ENCODE data around the gene KIFC3. TPM values are rescaled to one million over a fixed set of nuclear protein-coding genes. Genes with fewer than 3 reads are reported as not detected.
"Not testable (repeated sequence)": the region's sequence is repeated elsewhere in the genome, so short reads cannot be mapped to it uniquely, and the experiment has no call there.

Gene KIFC3
- total RNA-seq, 1 donor from 2014 or later: 46.4 TPM

DNA sequence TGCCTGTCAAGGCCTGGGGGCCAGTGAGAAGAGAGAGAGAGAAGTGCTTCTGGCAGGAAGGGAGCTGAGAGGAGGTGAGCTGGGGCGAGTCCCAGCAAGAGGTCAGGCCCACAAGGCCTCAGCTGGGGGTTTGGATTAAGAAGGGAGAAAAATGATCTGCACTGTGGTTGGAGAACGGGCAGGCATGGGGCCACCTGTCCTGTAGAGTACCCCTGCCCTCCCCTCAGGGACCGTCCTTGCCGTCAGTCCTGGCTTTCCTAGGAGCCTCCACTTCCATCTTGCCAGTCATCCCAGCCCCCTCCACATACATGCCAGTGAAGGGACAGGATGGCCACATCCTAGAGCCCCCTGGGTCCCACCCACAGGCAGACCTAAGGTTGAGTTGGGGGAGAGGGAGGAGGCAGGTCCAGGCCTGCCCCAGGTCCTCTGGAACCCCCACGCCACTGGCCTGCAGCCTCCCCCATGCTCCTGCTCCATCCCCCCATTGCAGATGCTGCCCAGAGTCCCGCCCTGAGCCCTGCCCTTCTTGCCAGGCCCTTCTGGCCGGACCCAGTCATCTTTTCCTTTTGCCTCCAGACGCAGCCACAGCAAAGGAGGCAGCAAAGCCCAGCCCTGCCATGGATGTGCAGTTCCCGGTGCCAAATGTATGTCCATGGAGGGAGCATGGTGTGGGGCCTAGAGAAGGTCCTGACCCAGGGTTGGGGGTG lies 47.8 kb downstream of the KIFC3 start:
- no peak for DNase-seq (ENCODE audit: low read depth in 2 of 2)

DNA sequence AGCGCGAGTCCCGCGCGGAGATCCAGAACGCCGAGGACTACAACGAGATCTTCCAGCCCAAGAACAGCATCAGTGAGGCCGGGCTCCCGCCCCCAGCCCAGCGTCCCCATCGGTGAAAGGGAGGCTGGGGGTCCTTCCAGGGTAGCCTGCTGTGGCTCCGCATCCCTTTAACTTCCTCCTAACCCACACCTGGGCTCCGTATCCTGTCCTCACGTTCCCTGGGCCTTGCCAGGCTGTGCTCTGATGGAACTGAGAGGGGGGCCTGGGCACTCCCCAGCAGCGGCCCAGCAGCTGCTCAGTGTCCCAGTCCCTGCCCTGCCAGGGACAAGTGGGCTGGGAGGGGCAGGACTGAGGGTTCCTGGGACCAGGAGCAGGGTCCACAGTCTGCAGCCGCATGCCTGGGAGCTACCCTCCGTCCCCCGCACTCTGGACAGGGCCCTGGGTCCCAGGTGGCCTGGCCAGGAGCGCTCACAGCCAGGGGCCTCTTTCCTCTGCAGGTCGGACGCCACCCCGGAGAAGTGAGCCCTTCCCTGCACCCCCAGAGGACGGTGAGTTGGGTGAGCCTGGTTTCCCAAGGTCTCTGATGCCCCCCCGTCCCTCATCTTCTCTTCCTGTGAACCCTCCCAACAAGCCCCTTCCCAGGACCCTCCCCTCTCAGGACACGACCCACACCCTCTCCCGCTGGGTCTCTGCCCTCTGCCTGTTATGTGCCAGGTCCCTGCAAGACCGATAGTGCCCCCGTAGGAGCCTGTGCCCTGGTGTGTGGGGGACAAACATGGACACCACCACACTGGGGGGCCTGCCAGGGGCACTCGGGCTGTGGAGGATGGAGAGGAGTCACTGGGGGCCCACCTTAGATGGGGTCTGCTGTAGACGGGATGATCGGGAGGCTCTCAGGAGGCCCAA lies 48.6 kb downstream of the KIFC3 start:
- DNase-seq (ENCODE audit: low read depth in 2 of 2): no peak

DNA sequence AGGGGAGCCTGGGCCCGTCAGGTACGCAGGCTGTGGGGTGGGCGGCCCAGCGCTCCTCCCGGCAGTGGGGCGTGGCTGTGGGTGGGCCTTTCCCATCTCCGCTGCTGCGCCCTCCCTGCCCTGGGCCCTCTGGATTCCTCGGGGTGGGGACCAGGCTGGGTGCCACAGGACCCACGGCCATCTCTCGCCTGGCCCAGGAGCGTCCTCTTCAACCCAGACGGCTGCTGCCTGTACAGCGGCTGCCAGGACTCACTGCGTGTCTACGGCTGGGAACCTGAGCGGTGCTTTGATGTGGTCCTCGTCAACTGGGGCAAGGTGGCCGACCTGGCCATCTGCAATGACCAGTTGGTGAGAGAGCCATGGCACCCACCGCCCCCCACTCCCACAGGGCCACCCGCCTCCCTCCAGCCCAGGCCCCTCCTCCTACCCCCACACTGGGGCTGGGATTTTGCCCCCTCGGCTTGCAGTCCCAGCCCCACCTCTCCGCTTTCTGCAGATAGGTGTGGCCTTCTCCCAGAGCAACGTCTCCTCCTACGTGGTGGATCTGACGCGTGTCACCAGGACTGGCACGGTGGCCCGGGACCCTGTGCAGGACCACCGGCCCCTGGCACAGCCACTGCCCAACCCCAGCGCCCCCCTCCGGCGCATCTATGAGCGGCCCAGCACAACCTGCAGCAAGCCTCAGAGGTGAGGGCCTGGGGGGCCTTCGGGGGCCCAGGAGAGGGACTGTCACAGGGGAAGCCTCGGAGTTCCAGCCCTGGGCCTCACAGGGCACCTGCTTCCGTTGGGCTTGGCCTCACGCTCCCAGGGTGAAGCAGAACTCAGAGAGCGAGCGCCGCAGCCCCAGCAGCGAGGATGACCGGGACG lies 49.5 kb downstream of the KIFC3 start:
- DNase-seq (ENCODE audit: low read depth in 2 of 2): no peak

DNA sequence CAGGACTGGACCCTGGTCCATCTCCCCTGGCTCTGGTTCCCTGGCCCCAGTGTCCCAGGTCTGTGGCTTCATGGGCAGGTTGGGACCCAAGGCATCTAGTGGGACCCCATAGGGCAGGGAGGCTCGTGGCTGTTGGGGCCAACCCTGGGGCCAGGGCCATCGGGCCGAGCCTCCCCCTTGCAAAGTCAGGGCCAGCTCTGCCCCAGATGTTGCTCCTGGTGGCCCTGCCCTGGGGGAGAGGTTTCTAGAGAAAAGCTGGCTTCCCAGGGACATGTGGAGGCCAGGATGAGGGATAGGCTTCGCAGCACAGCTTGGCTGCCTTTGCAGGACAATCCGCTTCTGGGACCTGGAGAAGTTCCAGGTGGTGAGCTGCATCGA lies 50.1 kb downstream of the KIFC3 start:
- DNase-seq (ENCODE audit: low read depth in 2 of 2): no peak

- no peak for DNase-seq (ENCODE audit: low read depth in 2 of 2)
These were observed 50.6 kb downstream of the KIFC3 start for GRCh38 chr16:57751539-57752202.

DNA sequence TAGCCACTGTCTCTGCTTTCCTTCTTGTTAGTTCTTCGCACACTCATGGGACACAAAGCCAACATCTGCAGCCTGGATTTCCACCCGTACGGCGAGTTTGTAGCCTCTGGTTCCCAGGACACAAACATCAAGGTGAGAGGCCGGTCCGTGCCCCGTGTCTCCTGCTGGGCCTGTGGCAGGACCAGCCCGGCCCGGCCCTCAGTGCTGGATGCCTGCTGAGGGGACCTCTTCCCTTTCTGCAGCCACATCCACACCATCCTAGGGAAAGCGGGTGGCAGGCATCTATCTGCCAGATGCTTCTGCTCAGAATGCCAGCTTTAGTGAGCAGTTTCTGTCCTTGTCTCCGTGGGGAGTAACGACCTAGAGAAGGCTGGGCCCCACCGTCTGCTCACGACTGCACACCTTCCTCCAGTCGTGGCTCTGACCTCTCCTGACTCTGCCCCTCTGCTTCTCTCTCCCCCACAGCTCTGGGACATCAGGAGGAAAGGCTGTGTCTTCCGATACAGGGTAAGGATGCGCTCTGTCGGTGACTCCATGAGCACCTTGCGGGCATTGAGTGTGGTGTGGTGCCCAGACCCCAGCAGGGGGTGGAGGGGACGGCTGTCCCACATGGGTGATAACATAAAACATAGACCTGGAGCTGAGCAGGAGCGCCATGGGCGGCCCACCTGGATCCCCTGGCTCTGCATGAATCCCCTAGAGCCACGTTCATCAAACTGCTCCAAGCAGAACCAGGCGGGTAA lies 51.3 kb downstream of the KIFC3 start:
- DNase-seq (ENCODE audit: low read depth in 2 of 2): no peak

DNA sequence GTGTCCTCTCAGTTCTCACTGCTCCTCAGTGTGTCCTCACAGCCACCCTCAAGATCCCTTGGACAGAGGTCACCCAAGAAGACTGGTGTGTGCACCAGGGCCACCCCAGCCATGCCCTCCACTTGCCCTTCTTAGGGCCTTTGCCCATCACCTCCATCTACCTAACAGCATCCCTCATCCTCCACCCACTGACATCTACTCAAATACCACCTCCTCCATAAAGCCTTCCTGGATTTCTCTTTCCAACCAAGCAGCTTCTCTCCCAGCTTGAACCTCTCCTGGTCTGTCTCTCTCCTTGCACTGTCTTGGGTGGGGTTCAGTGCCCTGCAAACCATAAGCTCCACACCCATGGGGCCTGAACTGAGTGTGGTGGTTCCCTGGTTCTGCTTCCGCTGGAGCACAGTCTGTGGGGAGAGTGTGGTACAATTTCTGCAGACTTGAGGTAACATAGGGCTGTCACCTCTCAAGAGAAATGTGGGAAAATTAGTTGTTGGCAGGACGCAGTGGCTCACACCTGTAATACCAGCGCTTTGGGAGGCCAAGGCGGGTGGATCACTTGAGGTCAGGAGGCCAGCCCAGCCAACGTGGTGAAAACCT lies 52.3 kb downstream of the KIFC3 start:
- DNase-seq (ENCODE audit: low read depth in 2 of 2): no peak

- DNase-seq (ENCODE audit: low read depth in 2 of 2): no peak
These were observed 53.1 kb downstream of the KIFC3 start for GRCh38 chr16:57749101-57749692.

GRCh38 chr16:57748596-57748995 lies 53.7 kb downstream of the KIFC3 start:
- no peak for DNase-seq (ENCODE audit: low read depth in 2 of 2)

DNA sequence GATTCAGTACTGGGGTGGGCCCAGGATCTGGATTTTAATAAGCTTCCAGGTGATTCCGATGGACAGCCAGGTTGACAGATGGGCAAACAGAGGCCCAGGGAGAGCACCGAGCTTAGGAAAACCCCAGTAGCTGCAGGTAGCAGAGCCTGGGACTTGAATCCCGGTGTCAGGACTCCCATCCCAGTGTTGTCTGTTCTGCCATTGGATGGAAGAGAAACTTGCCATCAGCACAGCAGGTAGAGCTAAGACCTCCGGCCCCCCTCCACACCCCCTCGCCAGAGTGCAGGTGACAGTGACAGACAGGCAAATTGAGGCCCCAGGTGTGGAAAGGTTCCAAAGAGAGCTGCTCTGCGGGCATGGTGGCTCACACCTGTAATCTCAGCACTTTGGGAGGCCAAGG lies 54.3 kb downstream of the KIFC3 start:
- no peak for DNase-seq (ENCODE audit: low read depth in 2 of 2)

- no peak for DNase-seq (ENCODE audit: low read depth in 2 of 2)
These were observed 54.8 kb downstream of the KIFC3 start for GRCh38 chr16:57747496-57747895.

GRCh38 chr16:57747091-57747490 lies 55.2 kb downstream of the KIFC3 start:
- no peak for DNase-seq (ENCODE audit: low read depth in 2 of 2)

DNA sequence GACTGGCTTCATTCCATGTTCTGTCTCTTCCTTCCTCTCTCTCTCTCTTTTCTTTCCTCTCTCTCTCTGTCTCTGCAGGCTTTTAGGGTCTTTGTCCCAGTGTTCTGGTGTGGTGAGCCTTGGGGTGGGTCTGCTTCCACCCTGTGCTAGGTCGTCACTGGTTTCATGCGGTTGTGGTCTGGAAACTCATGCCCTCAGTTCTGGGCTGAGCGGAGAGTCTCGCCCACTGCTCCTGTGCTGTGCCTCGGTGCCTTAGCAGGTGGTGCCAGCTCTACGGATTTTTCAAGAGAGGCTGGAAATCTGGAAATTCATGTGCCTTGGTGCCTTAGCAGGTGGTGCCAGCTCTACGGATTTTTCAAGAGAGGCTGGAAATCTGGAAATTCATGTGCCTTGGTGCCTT lies 56.0 kb downstream of the KIFC3 start:
- not testable (repeated sequence) for DNase-seq (ENCODE audit: low read depth in 2 of 2)

- DNase-seq (ENCODE audit: low read depth in 2 of 2): no peak
These were observed 56.5 kb downstream of the KIFC3 start for GRCh38 chr16:57745768-57746167.

- DNase-seq (ENCODE audit: low read depth in 2 of 2): no peak
These were observed 57.7 kb downstream of the KIFC3 start for GRCh38 chr16:57744642-57744903.

GRCh38 chr16:57743886-57744641 lies 58.2 kb downstream of the KIFC3 start:
- no peak for DNase-seq (ENCODE audit: low read depth in 2 of 2)

DNA sequence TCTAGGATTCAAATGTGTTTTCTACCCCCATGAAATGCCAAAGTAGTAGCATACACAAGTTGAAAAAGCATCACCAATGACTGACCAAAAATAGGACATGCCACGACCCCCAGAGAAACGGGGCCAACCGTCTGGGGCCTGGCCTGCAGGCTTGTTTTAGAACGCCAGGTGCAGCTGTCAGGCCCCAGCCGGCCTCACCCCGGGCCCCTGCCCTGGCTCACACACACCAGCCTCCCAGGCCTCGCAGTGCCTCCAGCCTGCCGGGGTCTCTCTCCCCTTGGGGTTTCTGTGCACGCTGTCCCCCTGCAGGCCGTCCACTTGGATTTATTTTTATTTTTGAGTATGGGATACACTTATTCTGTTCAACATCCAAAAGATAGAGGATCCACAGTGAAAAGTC lies 58.8 kb downstream of the KIFC3 start:
- DNase-seq (ENCODE audit: low read depth in 2 of 2): no peak

GRCh38 chr16:57742543-57742942 lies 59.7 kb downstream of the KIFC3 start:
- no peak for DNase-seq (ENCODE audit: low read depth in 2 of 2)

DNA sequence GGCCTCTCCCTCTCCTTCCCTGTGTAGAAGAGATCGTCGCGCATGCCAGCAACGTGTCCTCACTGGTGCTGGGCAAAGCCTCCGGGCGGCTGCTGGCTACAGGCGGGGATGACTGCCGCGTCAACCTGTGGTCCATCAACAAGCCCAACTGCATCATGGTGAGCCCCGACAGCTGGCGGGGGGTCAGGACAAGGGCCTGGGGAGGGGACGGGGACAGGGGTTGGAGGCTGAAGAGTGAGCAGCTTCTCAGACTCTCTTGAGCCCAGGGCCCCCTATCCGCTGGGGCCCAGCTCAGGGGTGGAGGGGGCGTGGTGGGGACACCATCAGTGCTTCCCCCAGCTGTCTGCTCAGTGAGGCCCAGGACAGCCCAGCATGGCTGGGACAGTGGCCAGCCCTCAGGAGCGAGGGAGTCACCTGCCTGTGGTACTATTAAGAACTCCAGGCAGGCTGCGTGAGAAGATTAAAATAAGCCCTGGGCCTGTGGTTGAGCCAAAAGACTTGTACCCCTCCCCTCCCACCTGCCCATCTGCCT lies 60.6 kb downstream of the KIFC3 start:
- no peak for DNase-seq (ENCODE audit: low read depth in 2 of 2)
